ENCODE measurements around the gene MTHFSD. TPM values are rescaled to one million over a fixed set of nuclear protein-coding genes. Genes with fewer than 3 reads are reported as not detected.

Gene MTHFSD
- total and polyA plus RNA-seq, 2 experiments from 2014 or later, result 11.5 to 21.5 TPM

- peaks cover 100% of the 10 kb centered on the region for H3K27me3 ChIP-seq
- H4K20me1 ChIP-seq (ENCODE audit: insufficient read depth, poor library complexity, severe bottlenecking), result peaks cover 2% of the 10 kb centered on the region
- H3K4me1 ChIP-seq (ENCODE audit: insufficient read depth), result peaks cover 42% of the 10 kb centered on the region
- H3K9me3 ChIP-seq (ENCODE audit: low read depth), result no peaks in the 10 kb centered on the region
- TF ChIP-seq EZH2phosphoT487 (IDR thresholded peaks at IDR 0.05; ENCODE audit: low read depth, severe bottlenecking, unreplicated experiment) (peak; percentile 31), EZH2 (IDR thresholded peaks at IDR 0.05; ENCODE audit: borderline replicate concordance) (peak; percentile 92)
- TF ChIP-seq, protein P1, sequence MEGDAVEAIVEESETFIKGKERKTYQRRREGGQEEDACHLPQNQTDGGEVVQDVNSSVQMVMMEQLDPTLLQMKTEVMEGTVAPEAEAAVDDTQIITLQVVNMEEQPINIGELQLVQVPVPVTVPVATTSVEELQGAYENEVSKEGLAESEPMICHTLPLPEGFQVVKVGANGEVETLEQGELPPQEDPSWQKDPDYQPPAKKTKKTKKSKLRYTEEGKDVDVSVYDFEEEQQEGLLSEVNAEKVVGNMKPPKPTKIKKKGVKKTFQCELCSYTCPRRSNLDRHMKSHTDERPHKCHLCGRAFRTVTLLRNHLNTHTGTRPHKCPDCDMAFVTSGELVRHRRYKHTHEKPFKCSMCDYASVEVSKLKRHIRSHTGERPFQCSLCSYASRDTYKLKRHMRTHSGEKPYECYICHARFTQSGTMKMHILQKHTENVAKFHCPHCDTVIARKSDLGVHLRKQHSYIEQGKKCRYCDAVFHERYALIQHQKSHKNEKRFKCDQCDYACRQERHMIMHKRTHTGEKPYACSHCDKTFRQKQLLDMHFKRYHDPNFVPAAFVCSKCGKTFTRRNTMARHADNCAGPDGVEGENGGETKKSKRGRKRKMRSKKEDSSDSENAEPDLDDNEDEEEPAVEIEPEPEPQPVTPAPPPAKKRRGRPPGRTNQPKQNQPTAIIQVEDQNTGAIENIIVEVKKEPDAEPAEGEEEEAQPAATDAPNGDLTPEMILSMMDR (IDR thresholded peaks at IDR 0.05; ENCODE audit: poor library complexity), result no peak
- H3K9me2 ChIP-seq (replicated peaks; ENCODE audit: insufficient read depth), result no peaks in the 10 kb centered on the region
- no peaks in the 10 kb centered on the region for H3K36me3 ChIP-seq (replicated peaks; ENCODE audit: insufficient read depth, low read depth)
- H3K27ac ChIP-seq, result peak overlapping the region; percentile 83
- no peak for DNase-seq (ENCODE audit: low spot score)
- peaks cover 96% of the 10 kb centered on the region for H3K79me2 ChIP-seq
- H3K4me3 ChIP-seq, result no peak overlapping the region
- 14% methylated on average over 34 of the region's 34 CpGs for WGBS (ENCODE audit: low lambda C conversion rate, missing lambda C conversion rate)
- peak overlapping the region; percentile 89 for H3K4me2 ChIP-seq
- H2AFZ ChIP-seq, result no peak overlapping the region
These were observed 58.6 kb downstream of the MTHFSD start for GRCh38 chr16:86496262-86496928.

DNA sequence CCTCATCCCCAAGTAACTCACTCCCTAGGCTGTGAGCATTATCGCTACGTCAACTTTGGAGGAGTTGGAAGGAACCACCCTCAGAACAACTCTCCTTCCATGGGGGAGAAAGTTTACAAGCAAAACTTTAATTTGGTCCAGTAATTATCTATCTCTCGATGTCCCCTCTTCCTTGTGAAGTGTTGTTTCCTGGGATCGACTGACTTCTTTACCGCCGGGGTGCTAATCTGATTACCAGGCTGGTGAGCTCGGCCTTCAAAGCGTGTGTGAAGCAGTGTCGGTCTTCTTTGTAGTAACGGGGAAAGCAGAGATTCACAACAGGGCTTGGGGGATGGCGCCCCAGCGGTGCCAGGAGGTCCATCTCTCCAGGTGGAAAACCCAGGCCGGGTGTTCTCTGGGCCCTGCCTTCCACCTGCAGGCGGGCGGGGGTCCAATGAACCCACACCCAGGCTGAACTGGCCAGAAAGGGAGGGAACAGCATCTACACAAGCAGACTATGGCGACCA, 59.2 kb downstream of the MTHFSD start:
- peaks cover 95% of the 10 kb centered on the region for H3K79me2 ChIP-seq
- H3K27me3 ChIP-seq, result peaks cover 100% of the 10 kb centered on the region
- DNase-seq (ENCODE audit: low spot score), result no peak
- H3K4me3 ChIP-seq, result no peak overlapping the region
- peak overlapping the region; percentile 83 for H3K27ac ChIP-seq
- peaks cover 2% of the 10 kb centered on the region for H4K20me1 ChIP-seq (ENCODE audit: insufficient read depth, poor library complexity, severe bottlenecking)
- no peaks in the 10 kb centered on the region for H3K36me3 ChIP-seq (replicated peaks; ENCODE audit: insufficient read depth, low read depth)
- peaks cover 47% of the 10 kb centered on the region for H3K4me1 ChIP-seq (ENCODE audit: insufficient read depth)
- H2AFZ ChIP-seq, result no peak overlapping the region
- H3K4me2 ChIP-seq, result peak overlapping the region; percentile 89
- no peak for TF ChIP-seq EZH2 (IDR thresholded peaks at IDR 0.05; ENCODE audit: borderline replicate concordance)
- TF ChIP-seq, protein P1 (IDR thresholded peaks at IDR 0.05; ENCODE audit: poor library complexity), result no peak
- no peak for TF ChIP-seq EZH2phosphoT487 (IDR thresholded peaks at IDR 0.05; ENCODE audit: low read depth, severe bottlenecking, unreplicated experiment)
- WGBS (ENCODE audit: low lambda C conversion rate, missing lambda C conversion rate), result 21% methylated on average over 16 of the region's 16 CpGs
- H3K9me3 ChIP-seq (ENCODE audit: low read depth), result no peaks in the 10 kb centered on the region
- H3K9me2 ChIP-seq (replicated peaks; ENCODE audit: insufficient read depth), result no peaks in the 10 kb centered on the region

GRCh38 chr16:86495357-86495701, 59.7 kb downstream of the MTHFSD start:
- TF ChIP-seq EZH2 (IDR thresholded peaks at IDR 0.05; ENCODE audit: borderline replicate concordance) (no peak), EZH2phosphoT487 (IDR thresholded peaks at IDR 0.05; ENCODE audit: low read depth, severe bottlenecking, unreplicated experiment) (no peak)
- TF ChIP-seq, protein P1 (IDR thresholded peaks at IDR 0.05; ENCODE audit: poor library complexity), result no peak
- Histone ChIP-seq H3K4me2 (peak overlapping the region; percentile 89), H3K27ac (peak overlapping the region; percentile 83), H2AFZ (no peak overlapping the region), H3K36me3 (replicated peaks; ENCODE audit: insufficient read depth, low read depth) (no peaks in the 10 kb centered on the region), H3K4me1 (ENCODE audit: insufficient read depth) (peaks cover 44% of the 10 kb centered on the region), H4K20me1 (ENCODE audit: insufficient read depth, poor library complexity, severe bottlenecking) (peaks cover 2% of the 10 kb centered on the region), H3K9me3 (ENCODE audit: low read depth) (no peaks in the 10 kb centered on the region), H3K27me3 (peaks cover 100% of the 10 kb centered on the region), H3K9me2 (replicated peaks; ENCODE audit: insufficient read depth) (no peaks in the 10 kb centered on the region), H3K79me2 (peaks cover 90% of the 10 kb centered on the region), H3K4me3 (no peak overlapping the region)
- no peak for DNase-seq (ENCODE audit: low spot score)
- 34% methylated on average over 10 of the region's 10 CpGs for WGBS (ENCODE audit: low lambda C conversion rate, missing lambda C conversion rate)
